Loucy (cell line): ENCODE results near the gene SLCO4A1.

Experiments
- EZH2phosphoT487 ChIP-seq: fragments of 200-600 bp; IDR thresholded peaks from 2 replicates; pipeline ENCODE4 v1.6.1; 2018; ENCODE audit warnings: antibody characterized with exemption, mild to moderate bottlenecking, moderate library complexity, borderline replicate concordance
- TF ChIP-seq, protein P1 (sequence below): fragments of 200-600 bp; sonication (generic); conservative IDR thresholded peaks from 2 replicates; pipeline ENCODE4 v1.5.1; 2014; ENCODE audit warnings: mild to moderate bottlenecking, antibody characterized with exemption, low read length

DNA sequence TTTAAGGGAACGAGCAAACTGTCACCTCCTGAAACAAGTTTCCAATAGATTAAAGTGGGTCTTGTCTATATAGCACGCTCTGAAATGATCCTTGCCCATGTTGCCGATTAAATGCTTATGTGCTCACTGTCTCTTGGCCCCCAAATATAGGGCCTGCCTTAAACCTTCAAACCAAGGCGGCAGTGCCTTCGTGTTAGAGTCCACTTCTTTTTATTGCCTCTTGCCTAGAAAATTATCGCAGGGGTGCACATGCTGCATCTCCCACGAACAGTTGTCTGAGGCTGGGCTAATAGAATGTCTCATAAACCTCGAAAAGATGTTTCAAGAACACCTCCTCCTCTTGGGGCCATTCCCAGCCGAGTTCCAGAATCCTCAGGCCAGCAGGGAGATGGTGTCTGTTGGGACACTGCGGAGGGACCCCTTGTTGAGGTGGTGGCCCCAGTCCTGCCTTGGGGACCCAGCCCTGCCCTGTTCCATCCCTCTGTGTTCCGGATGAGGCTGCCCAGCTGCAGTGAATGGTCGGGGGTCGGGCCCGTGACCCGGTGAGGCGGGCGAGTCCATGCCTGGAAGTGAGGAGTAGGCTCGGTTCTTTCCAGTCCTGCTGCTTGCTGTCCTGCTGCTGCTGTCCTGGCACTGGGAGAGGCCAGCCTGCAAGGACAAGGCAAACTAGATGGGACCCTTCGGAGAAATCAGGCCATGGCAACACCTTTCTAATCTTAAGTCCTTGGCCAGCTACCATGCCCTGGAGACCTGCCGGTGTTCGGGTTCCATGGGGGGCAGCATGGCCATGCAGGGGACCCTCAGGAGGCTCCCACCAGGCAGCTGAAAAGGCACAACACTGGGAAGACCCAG, 34.7 kb upstream of the SLCO4A1 start:
- no peak for TF ChIP-seq EZH2phosphoT487
- TF ChIP-seq, protein P1, sequence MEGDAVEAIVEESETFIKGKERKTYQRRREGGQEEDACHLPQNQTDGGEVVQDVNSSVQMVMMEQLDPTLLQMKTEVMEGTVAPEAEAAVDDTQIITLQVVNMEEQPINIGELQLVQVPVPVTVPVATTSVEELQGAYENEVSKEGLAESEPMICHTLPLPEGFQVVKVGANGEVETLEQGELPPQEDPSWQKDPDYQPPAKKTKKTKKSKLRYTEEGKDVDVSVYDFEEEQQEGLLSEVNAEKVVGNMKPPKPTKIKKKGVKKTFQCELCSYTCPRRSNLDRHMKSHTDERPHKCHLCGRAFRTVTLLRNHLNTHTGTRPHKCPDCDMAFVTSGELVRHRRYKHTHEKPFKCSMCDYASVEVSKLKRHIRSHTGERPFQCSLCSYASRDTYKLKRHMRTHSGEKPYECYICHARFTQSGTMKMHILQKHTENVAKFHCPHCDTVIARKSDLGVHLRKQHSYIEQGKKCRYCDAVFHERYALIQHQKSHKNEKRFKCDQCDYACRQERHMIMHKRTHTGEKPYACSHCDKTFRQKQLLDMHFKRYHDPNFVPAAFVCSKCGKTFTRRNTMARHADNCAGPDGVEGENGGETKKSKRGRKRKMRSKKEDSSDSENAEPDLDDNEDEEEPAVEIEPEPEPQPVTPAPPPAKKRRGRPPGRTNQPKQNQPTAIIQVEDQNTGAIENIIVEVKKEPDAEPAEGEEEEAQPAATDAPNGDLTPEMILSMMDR, result no peak
